Sigmoid colon (tissue), 3 donors: ENCODE data around the gene SF3A1.

Experiments used
- POLR2A ChIP-seq, 2 donors: fragments of 450-650 bp; IDR thresholded peaks; one replicate each; pipeline ENCODE4 v1.6.1; 2016; ENCODE audit warnings: antibody characterized with exemption in 2 of 2, mild to moderate bottlenecking in 2 of 2, moderate library complexity in 2 of 2
- TF ChIP-seq, protein P1 (sequence below), 4 experiments: fragments of 450-650 bp in 3 of 4; fragments of 200-600 bp in 1 of 4; IDR thresholded peaks; one replicate each; pipeline ENCODE4 v1.5.1; 2016 to 2019; ENCODE audit warnings: antibody characterized with exemption in 4 of 4, mild to moderate bottlenecking in 3 of 4, moderate library complexity in 2 of 4

DNA sequence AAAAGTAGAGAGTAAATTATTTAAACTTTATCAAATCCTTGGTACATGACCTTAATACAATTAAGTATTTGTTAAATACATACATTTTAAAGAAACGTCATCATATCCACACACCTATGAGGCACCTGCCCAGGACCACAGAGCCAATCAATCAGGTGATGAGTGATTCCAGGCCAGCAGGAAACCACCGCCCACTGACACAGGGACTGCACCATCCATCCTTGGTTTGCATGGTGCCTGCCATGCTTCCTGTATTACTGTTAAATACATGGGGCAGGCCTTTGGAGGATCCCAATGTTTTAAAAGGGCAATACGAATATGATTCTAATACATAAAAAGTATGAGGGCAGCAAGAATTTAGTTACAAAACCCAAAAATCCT, 23.0 kb downstream of the SF3A1 start:
- TF ChIP-seq, protein P1, sequence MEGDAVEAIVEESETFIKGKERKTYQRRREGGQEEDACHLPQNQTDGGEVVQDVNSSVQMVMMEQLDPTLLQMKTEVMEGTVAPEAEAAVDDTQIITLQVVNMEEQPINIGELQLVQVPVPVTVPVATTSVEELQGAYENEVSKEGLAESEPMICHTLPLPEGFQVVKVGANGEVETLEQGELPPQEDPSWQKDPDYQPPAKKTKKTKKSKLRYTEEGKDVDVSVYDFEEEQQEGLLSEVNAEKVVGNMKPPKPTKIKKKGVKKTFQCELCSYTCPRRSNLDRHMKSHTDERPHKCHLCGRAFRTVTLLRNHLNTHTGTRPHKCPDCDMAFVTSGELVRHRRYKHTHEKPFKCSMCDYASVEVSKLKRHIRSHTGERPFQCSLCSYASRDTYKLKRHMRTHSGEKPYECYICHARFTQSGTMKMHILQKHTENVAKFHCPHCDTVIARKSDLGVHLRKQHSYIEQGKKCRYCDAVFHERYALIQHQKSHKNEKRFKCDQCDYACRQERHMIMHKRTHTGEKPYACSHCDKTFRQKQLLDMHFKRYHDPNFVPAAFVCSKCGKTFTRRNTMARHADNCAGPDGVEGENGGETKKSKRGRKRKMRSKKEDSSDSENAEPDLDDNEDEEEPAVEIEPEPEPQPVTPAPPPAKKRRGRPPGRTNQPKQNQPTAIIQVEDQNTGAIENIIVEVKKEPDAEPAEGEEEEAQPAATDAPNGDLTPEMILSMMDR (IDR thresholded peaks at IDR 0.05), result no peak
- no peak for TF ChIP-seq POLR2A (IDR thresholded peaks at IDR 0.05)
